ENCODE results near the gene MYO3B.

DNA sequence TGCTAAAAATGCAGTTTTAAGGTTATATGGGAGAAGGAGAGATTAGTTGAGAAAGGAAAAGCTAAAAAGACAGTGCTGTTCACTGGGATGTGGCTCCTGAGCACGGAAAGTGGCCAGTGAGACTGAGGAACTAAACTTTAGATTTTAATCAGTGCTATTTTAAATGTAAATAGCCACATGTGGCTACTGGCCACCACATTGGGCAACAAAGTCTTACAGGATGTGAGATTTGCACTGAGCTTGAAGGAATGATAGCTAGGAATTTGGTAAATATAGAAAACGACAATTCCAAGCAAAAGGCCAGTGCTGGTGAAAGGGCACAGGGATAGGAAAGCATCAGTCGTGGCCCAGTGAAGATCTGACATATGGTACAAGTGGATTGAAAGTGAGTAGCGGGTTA lies 523.1 kb downstream of the MYO3B start:
- TF ChIP-seq EZH2 (IDR thresholded peaks at IDR 0.05; ENCODE audit: borderline replicate concordance, low read depth, low read length, severe bottlenecking): no peak
- TF ChIP-seq, protein P1, sequence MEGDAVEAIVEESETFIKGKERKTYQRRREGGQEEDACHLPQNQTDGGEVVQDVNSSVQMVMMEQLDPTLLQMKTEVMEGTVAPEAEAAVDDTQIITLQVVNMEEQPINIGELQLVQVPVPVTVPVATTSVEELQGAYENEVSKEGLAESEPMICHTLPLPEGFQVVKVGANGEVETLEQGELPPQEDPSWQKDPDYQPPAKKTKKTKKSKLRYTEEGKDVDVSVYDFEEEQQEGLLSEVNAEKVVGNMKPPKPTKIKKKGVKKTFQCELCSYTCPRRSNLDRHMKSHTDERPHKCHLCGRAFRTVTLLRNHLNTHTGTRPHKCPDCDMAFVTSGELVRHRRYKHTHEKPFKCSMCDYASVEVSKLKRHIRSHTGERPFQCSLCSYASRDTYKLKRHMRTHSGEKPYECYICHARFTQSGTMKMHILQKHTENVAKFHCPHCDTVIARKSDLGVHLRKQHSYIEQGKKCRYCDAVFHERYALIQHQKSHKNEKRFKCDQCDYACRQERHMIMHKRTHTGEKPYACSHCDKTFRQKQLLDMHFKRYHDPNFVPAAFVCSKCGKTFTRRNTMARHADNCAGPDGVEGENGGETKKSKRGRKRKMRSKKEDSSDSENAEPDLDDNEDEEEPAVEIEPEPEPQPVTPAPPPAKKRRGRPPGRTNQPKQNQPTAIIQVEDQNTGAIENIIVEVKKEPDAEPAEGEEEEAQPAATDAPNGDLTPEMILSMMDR (IDR thresholded peaks at IDR 0.05; ENCODE audit: extremely low read depth in 1 of 2, insufficient read depth in 1 of 2, low read depth in 1 of 2, low read length in 2 of 2): no peak
- TF ChIP-seq JUN (IDR thresholded peaks at IDR 0.05; ENCODE audit: borderline replicate concordance, insufficient read depth, insufficient read length, low read depth): no peak
